ENCODE results near the gene EZR.

EZR gene

DNA sequence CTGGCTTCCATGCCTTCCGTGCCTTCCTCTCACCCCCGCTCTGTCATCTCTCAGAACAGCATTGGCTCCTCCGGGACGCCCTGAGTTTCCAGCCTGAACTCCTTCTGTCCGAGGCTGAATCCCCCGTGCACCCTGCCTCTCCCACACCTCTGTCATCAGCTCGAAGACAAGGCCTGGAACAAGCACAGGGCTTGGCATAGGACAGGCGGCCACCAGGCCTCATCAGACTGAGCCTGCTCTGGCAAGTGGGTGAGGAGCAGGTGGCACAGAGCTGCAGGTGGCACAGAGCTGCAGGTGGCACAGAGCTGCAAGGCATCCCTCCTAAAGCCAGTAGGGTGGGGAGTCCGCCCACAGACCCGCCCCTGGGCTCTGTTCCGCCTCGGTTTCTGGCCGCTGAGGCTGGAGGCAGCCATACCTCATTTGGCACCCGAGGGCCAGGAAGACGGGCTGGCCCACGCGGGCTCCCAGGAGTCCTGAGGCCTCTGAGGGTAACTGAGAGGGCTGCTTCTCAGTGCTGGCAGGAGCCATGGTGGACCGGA is 60.2 kb downstream of the EZR start:
- H3K9ac ChIP-seq (ENCODE audit: low read length) = no peak overlapping the region
- H3K27me3 ChIP-seq (ENCODE audit: low read depth, low read length) = no peaks in the 10 kb centered on the region
- H4K20me1 ChIP-seq (ENCODE audit: insufficient read depth, low read length) = no peaks in the 10 kb centered on the region
- no peaks in the 10 kb centered on the region for H3K36me3 ChIP-seq (replicated peaks; ENCODE audit: low read depth, low read length)
- peaks cover 5% of the 10 kb centered on the region; the same call in 1 of the 2 replicates for H3K4me1 ChIP-seq (ENCODE audit: low read length)
- no peak for TF ChIP-seq EZH2phosphoT487 (IDR thresholded peaks at IDR 0.05; ENCODE audit: low read depth)
- TF ChIP-seq, protein P1, sequence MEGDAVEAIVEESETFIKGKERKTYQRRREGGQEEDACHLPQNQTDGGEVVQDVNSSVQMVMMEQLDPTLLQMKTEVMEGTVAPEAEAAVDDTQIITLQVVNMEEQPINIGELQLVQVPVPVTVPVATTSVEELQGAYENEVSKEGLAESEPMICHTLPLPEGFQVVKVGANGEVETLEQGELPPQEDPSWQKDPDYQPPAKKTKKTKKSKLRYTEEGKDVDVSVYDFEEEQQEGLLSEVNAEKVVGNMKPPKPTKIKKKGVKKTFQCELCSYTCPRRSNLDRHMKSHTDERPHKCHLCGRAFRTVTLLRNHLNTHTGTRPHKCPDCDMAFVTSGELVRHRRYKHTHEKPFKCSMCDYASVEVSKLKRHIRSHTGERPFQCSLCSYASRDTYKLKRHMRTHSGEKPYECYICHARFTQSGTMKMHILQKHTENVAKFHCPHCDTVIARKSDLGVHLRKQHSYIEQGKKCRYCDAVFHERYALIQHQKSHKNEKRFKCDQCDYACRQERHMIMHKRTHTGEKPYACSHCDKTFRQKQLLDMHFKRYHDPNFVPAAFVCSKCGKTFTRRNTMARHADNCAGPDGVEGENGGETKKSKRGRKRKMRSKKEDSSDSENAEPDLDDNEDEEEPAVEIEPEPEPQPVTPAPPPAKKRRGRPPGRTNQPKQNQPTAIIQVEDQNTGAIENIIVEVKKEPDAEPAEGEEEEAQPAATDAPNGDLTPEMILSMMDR (IDR thresholded peaks at IDR 0.05; ENCODE audit: low read depth, low read length) = no peak
- H3K27ac ChIP-seq (ENCODE audit: low read length) = no peak overlapping the region
- no peaks in the 10 kb centered on the region for H3K9me3 ChIP-seq (ENCODE audit: insufficient read depth, low read length)
- H3K4me3 ChIP-seq (ENCODE audit: low read length) = no peak overlapping the region
- no peaks in the 10 kb centered on the region for H3K79me2 ChIP-seq (ENCODE audit: low read length)
- H3K4me2 ChIP-seq (ENCODE audit: low read length) = no peak overlapping the region
- no peak overlapping the region for H2AFZ ChIP-seq (ENCODE audit: low read depth, low read length)

DNA sequence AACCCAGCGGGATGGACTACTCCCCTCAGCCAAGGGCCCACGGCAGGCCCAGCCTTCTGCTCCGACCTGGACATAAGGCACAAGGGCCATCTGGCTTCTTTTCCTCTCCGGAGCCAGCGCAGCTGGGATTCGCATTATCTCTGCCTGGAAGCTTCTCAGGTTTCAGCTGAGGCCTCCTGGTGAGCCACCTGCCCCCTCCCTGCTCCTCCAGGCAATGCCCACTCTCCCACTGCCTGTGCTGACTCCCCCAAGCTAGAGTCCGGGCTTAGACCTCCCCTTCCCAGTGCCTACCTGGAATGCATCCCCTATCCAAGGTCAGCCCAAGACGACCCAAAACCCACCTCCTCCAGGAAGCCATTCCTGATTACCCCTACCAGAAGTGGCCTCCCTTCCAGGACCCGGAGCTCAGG is 60.7 kb downstream of the EZR start:
- no peaks in the 10 kb centered on the region for H3K79me2 ChIP-seq (ENCODE audit: low read length)
- H3K4me1 ChIP-seq (ENCODE audit: low read length) = peaks cover 5% of the 10 kb centered on the region; the same call in 1 of the 2 replicates
- TF ChIP-seq, protein P1 (IDR thresholded peaks at IDR 0.05; ENCODE audit: low read depth, low read length) = no peak
- no peak for TF ChIP-seq EZH2phosphoT487 (IDR thresholded peaks at IDR 0.05; ENCODE audit: low read depth)
- no peak overlapping the region for H3K4me2 ChIP-seq (ENCODE audit: low read length)
- no peak overlapping the region for H3K9ac ChIP-seq (ENCODE audit: low read length)
- H3K9me3 ChIP-seq (ENCODE audit: insufficient read depth, low read length) = no peaks in the 10 kb centered on the region
- H3K4me3 ChIP-seq (ENCODE audit: low read length) = no peak overlapping the region
- no peak overlapping the region for H3K27ac ChIP-seq (ENCODE audit: low read length)
- no peaks in the 10 kb centered on the region for H3K36me3 ChIP-seq (replicated peaks; ENCODE audit: low read depth, low read length)
- no peaks in the 10 kb centered on the region for H3K27me3 ChIP-seq (ENCODE audit: low read depth, low read length)
- no peak overlapping the region for H2AFZ ChIP-seq (ENCODE audit: low read depth, low read length)
- no peaks in the 10 kb centered on the region for H4K20me1 ChIP-seq (ENCODE audit: insufficient read depth, low read length)

DNA sequence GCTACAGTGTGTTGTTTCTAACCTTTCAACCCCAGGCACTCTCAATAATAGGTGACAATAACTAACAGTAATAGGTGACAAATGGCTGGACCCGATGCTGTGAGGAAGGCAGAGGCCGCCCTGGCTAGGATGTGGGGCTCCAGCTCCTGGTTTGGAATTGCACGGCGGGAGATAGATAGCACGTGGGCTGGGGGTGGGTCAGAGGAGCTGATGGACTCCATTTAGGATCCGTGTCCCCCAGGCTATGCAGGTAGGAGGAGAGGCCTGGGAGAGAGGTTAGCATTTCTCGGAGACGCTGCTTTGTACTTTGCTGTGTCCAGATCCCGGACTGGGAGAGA is 61.4 kb downstream of the EZR start:
- no peak overlapping the region for H3K4me2 ChIP-seq (ENCODE audit: low read length)
- H3K9ac ChIP-seq (ENCODE audit: low read length) = no peak overlapping the region
- no peaks in the 10 kb centered on the region for H4K20me1 ChIP-seq (ENCODE audit: insufficient read depth, low read length)
- no peak overlapping the region for H3K4me3 ChIP-seq (ENCODE audit: low read length)
- H3K27me3 ChIP-seq (ENCODE audit: low read depth, low read length) = no peaks in the 10 kb centered on the region
- no peaks in the 10 kb centered on the region for H3K9me3 ChIP-seq (ENCODE audit: insufficient read depth, low read length)
- no peak overlapping the region for H3K27ac ChIP-seq (ENCODE audit: low read length)
- H3K4me1 ChIP-seq (ENCODE audit: low read length) = peaks cover 6% of the 10 kb centered on the region; the same call in 1 of the 2 replicates
- TF ChIP-seq EZH2phosphoT487 (IDR thresholded peaks at IDR 0.05; ENCODE audit: low read depth) = no peak
- TF ChIP-seq, protein P1 (IDR thresholded peaks at IDR 0.05; ENCODE audit: low read depth, low read length) = no peak
- no peaks in the 10 kb centered on the region for H3K79me2 ChIP-seq (ENCODE audit: low read length)
- H2AFZ ChIP-seq (ENCODE audit: low read depth, low read length) = no peak overlapping the region
- no peaks in the 10 kb centered on the region for H3K36me3 ChIP-seq (replicated peaks; ENCODE audit: low read depth, low read length)

DNA sequence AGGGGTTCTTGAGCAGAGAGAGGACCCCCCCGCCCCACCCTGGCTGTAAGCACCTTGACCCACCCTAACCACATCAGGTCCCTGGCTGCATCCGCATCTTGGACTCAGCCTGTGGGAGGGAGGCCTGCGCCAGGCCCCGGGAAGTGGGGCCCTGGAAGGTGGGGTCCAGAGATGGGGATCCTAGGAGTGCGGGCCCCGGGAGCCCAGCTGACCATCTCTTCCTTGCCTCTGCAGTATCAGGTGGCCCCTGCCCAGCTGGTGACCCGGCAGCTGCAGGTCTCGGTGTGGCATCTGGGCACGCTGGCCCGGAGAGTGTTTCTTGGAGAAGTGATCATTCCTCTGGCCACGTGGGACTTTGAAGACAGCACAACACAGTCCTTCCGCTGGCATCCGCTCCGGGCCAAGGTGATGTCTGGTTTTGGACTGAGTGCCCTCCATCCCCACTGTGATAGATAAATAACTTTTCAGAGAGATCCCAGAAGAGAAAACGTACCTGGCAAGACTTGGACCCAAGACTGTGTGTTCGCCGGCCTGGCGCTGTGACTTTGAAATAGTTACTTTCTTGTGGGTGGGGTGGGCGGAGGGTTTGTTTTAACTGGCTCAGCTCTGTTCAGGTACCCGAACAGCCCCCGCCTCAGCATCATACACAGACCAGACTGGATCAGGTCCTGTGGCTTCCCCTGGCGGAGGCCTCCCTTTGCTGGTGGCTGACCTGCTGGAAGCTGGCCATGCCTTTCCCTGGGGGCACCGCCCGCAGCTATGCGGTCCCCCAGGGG is 62.0 kb downstream of the EZR start:
- TF ChIP-seq, protein P1 (IDR thresholded peaks at IDR 0.05; ENCODE audit: low read depth, low read length) = no peak
- TF ChIP-seq EZH2phosphoT487 (IDR thresholded peaks at IDR 0.05; ENCODE audit: low read depth) = no peak

More for the DNA sequence above, 62.0 kb downstream of the EZR start:
- no peaks in the 10 kb centered on the region for H3K9me3 ChIP-seq (ENCODE audit: insufficient read depth, low read length)
- H3K36me3 ChIP-seq (replicated peaks; ENCODE audit: low read depth, low read length) = no peaks in the 10 kb centered on the region
- H3K27ac ChIP-seq (ENCODE audit: low read length) = no peak overlapping the region
- H4K20me1 ChIP-seq (ENCODE audit: insufficient read depth, low read length) = no peaks in the 10 kb centered on the region
- H3K27me3 ChIP-seq (ENCODE audit: low read depth, low read length) = no peaks in the 10 kb centered on the region
- H2AFZ ChIP-seq (ENCODE audit: low read depth, low read length) = no peak overlapping the region
- H3K4me2 ChIP-seq (ENCODE audit: low read length) = no peak overlapping the region
- no peak overlapping the region for H3K4me3 ChIP-seq (ENCODE audit: low read length)
- H3K9ac ChIP-seq (ENCODE audit: low read length) = no peak overlapping the region
- peaks cover 8% of the 10 kb centered on the region; the same call in 1 of the 2 replicates for H3K4me1 ChIP-seq (ENCODE audit: low read length)
- H3K79me2 ChIP-seq (ENCODE audit: low read length) = no peaks in the 10 kb centered on the region

Data from OCI-LY3 (cell line).